GM23338 (cell line): ENCODE results near the gene KLK10. TPM values are rescaled to one million over a fixed set of nuclear protein-coding genes. Genes with fewer than 3 reads are reported as not detected.
A peak's percentile ranks its signal among the peaks of the same experiment; 100 is the strongest.

Experiments used
- ATAC-seq: fragments of 200-7000 bp; cut with Tn5 transposase; 3 replicates; pipeline ENCODE4 v1.9.1; 2020
- DNase-seq: peaks from one replicate; pipeline ENCODE4 v3.0.0-alpha.2; 2015; ENCODE audit warnings: low spot score
- H2AFZ ChIP-seq: fragments of 200-600 bp; sonication (generic); 2 replicates; pipeline ENCODE4 v1.8.0; 2016; ENCODE audit warnings: antibody characterized with exemption, mild to moderate bottlenecking, moderate library complexity
- H3F3A ChIP-seq: fragments of 200-600 bp; sonication (generic); replicated peaks from 2 replicates; pipeline ENCODE4 v1.8.0; 2017; ENCODE audit warnings: antibody characterized with exemption, mixed run types, low read depth
- H3K27ac ChIP-seq: fragments of 200-600 bp; sonication (generic); 2 replicates; pipeline ENCODE4 v1.6.1; 2016; ENCODE audit warnings: low read depth
- H3K27me3 ChIP-seq: fragments of 200-600 bp; sonication (generic); 2 replicates; pipeline ENCODE4 v1.8.0; 2016; ENCODE audit warnings: mild to moderate bottlenecking, mixed run types, moderate library complexity; ENCODE audit not compliant: insufficient read depth
- H3K36me3 ChIP-seq: fragments of 200-600 bp; sonication (generic); 2 replicates; pipeline ENCODE4 v1.8.0; 2016; ENCODE audit warnings: mild to moderate bottlenecking; ENCODE audit not compliant: insufficient read depth
- H3K4me1 ChIP-seq: fragments of 200-600 bp; sonication (generic); 2 replicates; pipeline ENCODE4 v1.8.0; 2016; ENCODE audit warnings: mild to moderate bottlenecking, moderate library complexity; ENCODE audit not compliant: insufficient read depth
- H3K4me2 ChIP-seq: fragments of 200-600 bp; sonication (generic); 2 replicates; pipeline ENCODE4 v1.7.1; 2017; ENCODE audit warnings: mixed run types
- H3K4me3 ChIP-seq: fragments of 200-600 bp; sonication (generic); 2 replicates; pipeline ENCODE4 v1.6.1; 2016; ENCODE audit warnings: mixed run types
- H3K79me2 ChIP-seq: fragments of 200-600 bp; sonication (generic); replicated peaks from 2 replicates; pipeline ENCODE4 v1.8.0; 2017; ENCODE audit warnings: mild to moderate bottlenecking; ENCODE audit not compliant: insufficient read depth
- H3K9me2 ChIP-seq: fragments of 200-600 bp; sonication (generic); 2 replicates; pipeline ENCODE4 v1.8.0; 2017; ENCODE audit not compliant: insufficient read depth
- H4K20me1 ChIP-seq: fragments of 200-600 bp; sonication (generic); replicated peaks from 2 replicates; pipeline ENCODE4 v1.8.0; 2017; ENCODE audit warnings: mild to moderate bottlenecking; ENCODE audit not compliant: insufficient read depth
- H3K27ac Mint-ChIP-seq: 2 replicates; pipeline ENCODE4 v1.8.0; 2020; ENCODE audit warnings: inconsistent platforms, mild to moderate bottlenecking, moderate library complexity, mixed read lengths
- H3K27me3 Mint-ChIP-seq: 3 replicates; pipeline ENCODE4 v1.8.0; 2022; ENCODE audit warnings: low read depth, mild to moderate bottlenecking, moderate library complexity, mixed read lengths, inconsistent platforms; ENCODE audit not compliant: insufficient read depth, poor library complexity
- H3K36me3 Mint-ChIP-seq: 3 replicates; pipeline ENCODE4 v1.8.0; 2021; ENCODE audit warnings: low read depth, mild to moderate bottlenecking, inconsistent platforms, moderate library complexity, mixed read lengths
- H3K4me1 Mint-ChIP-seq: 3 replicates; pipeline ENCODE4 v1.8.0; 2020; ENCODE audit warnings: mild to moderate bottlenecking, inconsistent platforms, mixed read lengths
- H3K4me3 Mint-ChIP-seq: 3 replicates; pipeline ENCODE4 v1.8.0; 2021; ENCODE audit warnings: moderate library complexity, mild to moderate bottlenecking, inconsistent platforms, mixed read lengths
- H3K9me3 Mint-ChIP-seq: 3 replicates; pipeline ENCODE4 v1.8.0; 2020; ENCODE audit warnings: moderate library complexity, mild to moderate bottlenecking, inconsistent platforms, mixed read lengths
- CREB1 ChIP-seq: fragments of 250-450 bp; sonication (Bioruptor Pico); IDR thresholded peaks from 2 replicates; pipeline ENCODE4 v1.5.0; 2020; ENCODE audit warnings: low read depth, mild to moderate bottlenecking, moderate library complexity
- CTCF ChIP-seq, 2 experiments: fragments of 200-600 bp in 1 of 2; sonication (generic) in 1 of 2; conservative IDR thresholded peaks; 2 replicates each; pipeline versions ENCODE4 v1.5.1 to v1.6.1; 2016 to 2017; ENCODE audit warnings: antibody characterized with exemption in 2 of 2, low read depth in 2 of 2, mild to moderate bottlenecking in 2 of 2, moderate library complexity in 1 of 2
- EZH2 ChIP-seq: fragments of 200-600 bp; sonication (generic); IDR thresholded peaks from one replicate; pipeline ENCODE4 v1.8.0; 2017; ENCODE audit warnings: antibody characterized with exemption, mild to moderate bottlenecking, low read depth; ENCODE audit not compliant: unreplicated experiment
- POLR2AphosphoS5 ChIP-seq: IDR thresholded peaks from 2 replicates; pipeline ENCODE4 v1.6.1; 2016; ENCODE audit warnings: antibody characterized with exemption, low read depth
- STAT1 ChIP-seq: IDR thresholded peaks from one replicate; pipeline ENCODE4 v1.6.1; 2016; ENCODE audit warnings: antibody characterized with exemption; ENCODE audit not compliant: unreplicated experiment
- ZNF462 ChIP-seq: fragments of 250-450 bp; sonication (Bioruptor Pico); IDR thresholded peaks from 2 replicates; pipeline ENCODE4 v1.5.0; 2020; ENCODE audit warnings: mild to moderate bottlenecking, moderate library complexity
- polyA plus RNA-seq: library from polyadenylated mRNA; unstranded; fragments of >200 nt; fragmentation: Nextera tagmentation; extraction: Ambion mirVana; gene quantifications from 2 replicates; pipeline ENCODE4 v1.2.1, GENCODE V29; 2016
- total RNA-seq: library from RNA; depleted of rRNA; stranded (reverse); fragments of >200 nt; shearing (Covaris generic); gene quantifications from 2 replicates; pipeline ENCODE4 v1.2.3, GENCODE V29; 2014

The KLK10 gene
- total and polyA plus RNA-seq, 2 experiments from 2014 or later: 6.1 to 6.6 TPM

GRCh38 chr19:51003316-51003715, 16.2 kb downstream of the KLK10 start (continued):
- TF ChIP-seq ZNF462 (CRISPR knock-in tag): no peak
- no peak for TF ChIP-seq CREB1 (CRISPR knock-in tag)
- no peak for TF ChIP-seq STAT1
- TF ChIP-seq EZH2: no peak

GRCh38 chr19:51002542-51003311, 16.8 kb downstream of the KLK10 start:
- Histone ChIP-seq H2AFZ (no peak overlapping the region), H3K9me2 (no peaks in the 10 kb centered on the region), H3K27ac (no peak overlapping the region), H3K27me3 (no peaks in the 10 kb centered on the region), H3K4me3 (peak overlapping the region; percentile 41), H3K4me1 (peaks cover 17% of the 10 kb centered on the region), H3F3A (no peaks in the 10 kb centered on the region), H3K36me3 (no peaks in the 10 kb centered on the region), H4K20me1 (no peaks in the 10 kb centered on the region), H3K4me2 (peak overlapping the region; percentile 72), H3K79me2 (no peaks in the 10 kb centered on the region)
- Mint-ChIP-seq H3K27ac (no peak overlapping the region), H3K4me1 (peaks cover 19% of the 10 kb centered on the region), H3K27me3 (peaks cover 28% of the 10 kb centered on the region), H3K4me3 (no peak overlapping the region), H3K9me3 (no peaks in the 10 kb centered on the region; the same call in 2 of the 3 replicates), H3K36me3 (no peaks in the 10 kb centered on the region)
- DNase-seq: peak; percentile 99
- peak; percentile 74 for ATAC-seq
- TF ChIP-seq CREB1 (CRISPR knock-in tag) (no peak), CTCF (conservative IDR thresholded peaks at IDR 0.05; ENCODE audit: low read depth in 2 of 2) (no peak), POLR2AphosphoS5 (peak; percentile 45; the same call in 1 of the 2 replicates)
